A172 (cell line): ENCODE measurements around the gene IDS. TPM values are rescaled to one million over a fixed set of nuclear protein-coding genes. Genes with fewer than 3 reads are reported as not detected.

Source experiments
- DNase-seq: peaks from one replicate; pipeline ENCODE4 v3.0.0-alpha.2; 2015; ENCODE audit warnings: low spot score
- total RNA-seq: library from RNA; depleted of rRNA; stranded (reverse); fragments of >200 nt; shearing (Covaris generic); gene quantifications from 2 replicates; pipeline ENCODE4 v1.2.3, GENCODE V29; 2014; rRNA removed

The IDS gene
- total RNA-seq, 1 experiment from 2014 or later, result 106 TPM

DNA sequence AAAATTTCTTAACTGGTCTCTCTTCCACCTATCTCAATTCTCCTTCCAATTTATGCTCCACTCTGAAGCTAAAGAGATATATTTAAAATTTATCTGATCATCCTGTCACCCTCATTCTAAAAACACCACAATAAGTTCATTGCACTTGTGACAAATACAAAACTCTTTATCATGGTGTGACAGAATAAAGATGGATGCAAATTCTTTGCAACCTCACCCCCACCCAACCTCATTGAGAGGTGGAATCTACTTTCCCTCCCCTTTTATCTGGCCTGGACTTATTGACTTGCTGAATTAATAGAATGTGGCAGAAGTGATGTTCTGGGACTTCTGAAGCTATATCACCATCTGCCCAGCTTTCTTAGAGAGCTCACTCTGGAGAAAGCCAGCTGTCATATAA lies 46.5 kb downstream of the IDS start:
- no peak for DNase-seq

DNA sequence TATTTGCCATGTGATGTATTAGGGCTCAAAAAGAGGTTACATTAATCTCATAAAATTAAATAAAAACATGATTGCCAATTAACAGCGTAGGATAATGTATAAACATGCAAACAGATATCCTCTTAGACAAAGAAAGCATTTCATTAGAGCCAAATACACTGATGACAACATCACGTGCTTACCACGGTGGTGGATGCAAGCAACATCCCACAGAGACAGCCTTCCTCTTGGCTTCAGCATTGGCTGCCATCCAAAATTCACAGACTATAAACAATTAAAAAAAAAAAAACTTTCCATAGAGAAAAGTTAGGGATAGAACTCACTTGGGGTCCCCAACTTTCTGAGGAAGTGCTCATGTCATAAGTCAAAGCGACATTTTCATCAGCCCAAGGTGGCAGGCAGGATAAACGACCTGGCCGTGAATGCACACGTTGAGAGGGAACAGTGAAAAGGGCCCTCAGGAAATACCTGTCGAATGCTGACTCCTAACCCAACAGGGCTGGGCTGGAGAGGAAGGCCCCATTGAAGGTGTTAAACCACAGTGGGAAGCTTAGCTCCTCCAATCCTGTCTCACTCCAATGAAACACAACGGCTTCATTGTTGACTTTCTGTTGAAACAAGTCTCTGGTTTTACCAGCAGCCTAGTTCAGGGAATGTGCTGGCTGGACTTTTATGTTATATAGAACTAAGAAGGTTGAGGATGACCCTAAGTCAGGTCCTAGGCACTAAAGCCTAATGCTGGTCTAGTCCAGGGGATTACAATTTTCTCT lies 48.4 kb downstream of the IDS start:
- peak; percentile 19 for DNase-seq

DNA sequence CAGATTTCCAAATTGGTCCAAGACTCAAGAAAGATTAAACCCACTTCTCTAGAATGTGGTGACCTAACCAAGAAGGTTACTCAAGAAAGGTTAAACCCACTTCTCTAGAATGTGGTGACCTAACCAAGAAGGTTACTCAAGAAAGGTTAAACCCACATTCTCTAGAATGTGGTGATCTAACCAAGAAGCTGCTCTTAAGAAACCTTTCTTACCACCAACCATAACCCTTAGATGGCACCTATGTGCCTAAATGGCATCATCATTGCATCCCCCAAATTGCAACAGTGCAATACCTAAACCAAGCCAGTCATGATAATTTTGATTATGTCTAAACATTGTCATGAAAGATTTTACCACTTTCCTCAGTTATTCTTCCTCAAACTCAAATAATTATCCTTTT lies 49.2 kb downstream of the IDS start:
- no peak for DNase-seq

- no peak for DNase-seq
Observed at GRCh38 chrX:149453906-149454822, 50.9 kb downstream of the IDS start.

- DNase-seq, result peak; percentile 76
Observed at GRCh38 chrX:149453030-149453429, 52.1 kb downstream of the IDS start.

GRCh38 chrX:149433451-149433850 lies 71.7 kb downstream of the IDS start:
- no peak for DNase-seq

GRCh38 chrX:149433051-149433450 lies 72.1 kb downstream of the IDS start:
- DNase-seq, result no peak

Other genes with a start within 250 kb of the IDS start
- gene EOLA1, start 35.7 kb upstream of the IDS start, total RNA-seq, result 17.4 and 25.7 TPM in 2 replicates
- not detected in 2 replicates for gene HSFX3, start 44.6 kb upstream of the IDS start, total RNA-seq
- not detected in 2 replicates for gene MAGEA9B, start 82.2 kb upstream of the IDS start, total RNA-seq
- gene HSFX2, start 90.0 kb upstream of the IDS start, total RNA-seq, result not detected in 2 replicates
- gene TMEM185A, start 126.5 kb upstream of the IDS start, total RNA-seq, result 26.5 and 27.9 TPM in 2 replicates
- not detected in 2 replicates for gene MAGEA11, start 206.8 kb upstream of the IDS start, total RNA-seq